Right lobe of liver (tissue), 4 donors: Measurements from ENCODE around the gene MARK2.

Experiments used
- POLR2A ChIP-seq: fragments of 450-650 bp; IDR thresholded peaks from one replicate; pipeline ENCODE4 v1.6.1; 2017; ENCODE audit warnings: antibody characterized with exemption, mild to moderate bottlenecking
- TF ChIP-seq, protein P1 (sequence below), 4 donors: fragments of 200-600 bp in 3 of 4; fragments of 450-650 bp in 1 of 4; IDR thresholded peaks; one replicate each; pipeline versions ENCODE4 v1.5.1 to v1.8.0; 2016 to 2022; ENCODE audit warnings: antibody characterized with exemption in 4 of 4, mild to moderate bottlenecking in 2 of 4
- donor health status: DM: no; HTN: no; CAD: no.
- donor health status: DM: no; HTN: no; CAD: no.
- donor health status: DM: no; HTN: yes; CAD: no.

DNA sequence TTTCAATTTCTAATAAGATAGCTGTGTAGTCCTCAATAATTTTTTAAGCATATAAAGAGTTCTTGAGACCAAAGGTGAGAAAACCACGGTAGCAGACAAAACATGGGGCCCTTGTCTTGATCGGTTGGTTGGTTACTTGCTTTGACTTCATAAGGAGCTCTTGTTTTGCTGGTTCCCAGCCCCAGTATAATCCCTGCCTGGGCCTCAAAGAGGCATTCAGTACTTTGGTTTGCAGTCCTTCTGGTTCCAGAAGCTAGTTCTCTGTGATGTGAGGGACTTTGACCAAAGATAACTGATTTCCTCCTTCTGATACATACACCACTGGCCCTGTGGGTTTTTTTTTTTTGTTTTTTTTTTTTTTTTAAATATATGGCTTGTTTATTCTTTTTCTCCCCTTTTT is 17.1 kb downstream of the MARK2 start:
- TF ChIP-seq POLR2A = no peak
- TF ChIP-seq, protein P1, sequence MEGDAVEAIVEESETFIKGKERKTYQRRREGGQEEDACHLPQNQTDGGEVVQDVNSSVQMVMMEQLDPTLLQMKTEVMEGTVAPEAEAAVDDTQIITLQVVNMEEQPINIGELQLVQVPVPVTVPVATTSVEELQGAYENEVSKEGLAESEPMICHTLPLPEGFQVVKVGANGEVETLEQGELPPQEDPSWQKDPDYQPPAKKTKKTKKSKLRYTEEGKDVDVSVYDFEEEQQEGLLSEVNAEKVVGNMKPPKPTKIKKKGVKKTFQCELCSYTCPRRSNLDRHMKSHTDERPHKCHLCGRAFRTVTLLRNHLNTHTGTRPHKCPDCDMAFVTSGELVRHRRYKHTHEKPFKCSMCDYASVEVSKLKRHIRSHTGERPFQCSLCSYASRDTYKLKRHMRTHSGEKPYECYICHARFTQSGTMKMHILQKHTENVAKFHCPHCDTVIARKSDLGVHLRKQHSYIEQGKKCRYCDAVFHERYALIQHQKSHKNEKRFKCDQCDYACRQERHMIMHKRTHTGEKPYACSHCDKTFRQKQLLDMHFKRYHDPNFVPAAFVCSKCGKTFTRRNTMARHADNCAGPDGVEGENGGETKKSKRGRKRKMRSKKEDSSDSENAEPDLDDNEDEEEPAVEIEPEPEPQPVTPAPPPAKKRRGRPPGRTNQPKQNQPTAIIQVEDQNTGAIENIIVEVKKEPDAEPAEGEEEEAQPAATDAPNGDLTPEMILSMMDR (IDR thresholded peaks at IDR 0.05) = no peak
